ENCODE results near the gene PDCD1.

PDCD1 gene

DNA sequence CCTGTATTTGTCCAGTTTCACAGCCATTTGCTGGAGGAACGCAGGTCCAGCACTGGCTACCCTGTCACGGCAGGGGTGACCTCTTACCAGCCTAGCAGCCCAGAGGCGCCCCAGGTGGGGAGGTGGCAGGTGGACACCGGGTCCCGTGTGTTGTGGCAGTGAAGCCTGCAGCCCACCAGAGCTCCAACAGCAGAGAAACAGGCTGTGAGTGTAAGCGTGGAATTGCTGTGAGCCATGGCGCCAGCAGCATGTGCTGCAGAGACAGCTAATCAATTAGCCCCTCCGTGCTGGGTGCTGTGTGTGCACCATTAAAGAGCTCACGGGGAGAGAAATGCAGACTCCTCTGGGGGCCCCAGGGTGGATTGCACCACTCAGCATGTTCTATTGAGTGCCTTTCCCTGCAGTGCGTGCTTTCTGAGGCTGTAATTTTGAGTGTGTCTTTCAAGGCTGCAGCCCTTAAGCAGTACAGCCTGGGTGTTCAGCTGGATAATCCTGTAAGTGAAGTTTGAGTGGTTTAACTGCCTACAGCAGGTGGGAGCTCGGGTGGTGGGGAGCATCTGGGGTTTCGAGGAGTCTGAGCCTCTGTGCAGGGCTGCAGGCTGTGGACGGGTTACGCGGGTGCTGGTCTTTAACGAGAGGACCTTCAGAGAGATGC, 26.7 kb upstream of the PDCD1 start:
- TF ChIP-seq, protein P1, sequence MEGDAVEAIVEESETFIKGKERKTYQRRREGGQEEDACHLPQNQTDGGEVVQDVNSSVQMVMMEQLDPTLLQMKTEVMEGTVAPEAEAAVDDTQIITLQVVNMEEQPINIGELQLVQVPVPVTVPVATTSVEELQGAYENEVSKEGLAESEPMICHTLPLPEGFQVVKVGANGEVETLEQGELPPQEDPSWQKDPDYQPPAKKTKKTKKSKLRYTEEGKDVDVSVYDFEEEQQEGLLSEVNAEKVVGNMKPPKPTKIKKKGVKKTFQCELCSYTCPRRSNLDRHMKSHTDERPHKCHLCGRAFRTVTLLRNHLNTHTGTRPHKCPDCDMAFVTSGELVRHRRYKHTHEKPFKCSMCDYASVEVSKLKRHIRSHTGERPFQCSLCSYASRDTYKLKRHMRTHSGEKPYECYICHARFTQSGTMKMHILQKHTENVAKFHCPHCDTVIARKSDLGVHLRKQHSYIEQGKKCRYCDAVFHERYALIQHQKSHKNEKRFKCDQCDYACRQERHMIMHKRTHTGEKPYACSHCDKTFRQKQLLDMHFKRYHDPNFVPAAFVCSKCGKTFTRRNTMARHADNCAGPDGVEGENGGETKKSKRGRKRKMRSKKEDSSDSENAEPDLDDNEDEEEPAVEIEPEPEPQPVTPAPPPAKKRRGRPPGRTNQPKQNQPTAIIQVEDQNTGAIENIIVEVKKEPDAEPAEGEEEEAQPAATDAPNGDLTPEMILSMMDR (IDR thresholded peaks at IDR 0.05) = no peak

DNA sequence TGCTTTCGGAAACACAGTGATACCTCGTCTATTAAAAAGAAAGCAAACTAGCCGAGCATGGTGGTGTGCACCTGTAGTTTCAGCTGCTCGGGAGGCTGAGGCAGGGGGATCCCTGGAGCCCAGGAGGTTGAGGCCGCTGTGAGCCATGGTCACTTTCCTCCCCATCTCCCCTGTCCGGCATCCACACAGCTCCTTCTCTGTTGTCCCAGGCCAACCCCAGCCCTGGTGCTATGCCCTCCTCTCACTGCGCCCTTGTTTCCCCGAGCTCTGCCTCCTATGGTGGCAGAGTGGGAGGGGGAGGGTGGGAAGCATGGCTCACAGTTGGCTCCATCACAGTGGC, 26.2 kb upstream of the PDCD1 start:
- TF ChIP-seq, protein P1 (IDR thresholded peaks at IDR 0.05) = no peak

DNA sequence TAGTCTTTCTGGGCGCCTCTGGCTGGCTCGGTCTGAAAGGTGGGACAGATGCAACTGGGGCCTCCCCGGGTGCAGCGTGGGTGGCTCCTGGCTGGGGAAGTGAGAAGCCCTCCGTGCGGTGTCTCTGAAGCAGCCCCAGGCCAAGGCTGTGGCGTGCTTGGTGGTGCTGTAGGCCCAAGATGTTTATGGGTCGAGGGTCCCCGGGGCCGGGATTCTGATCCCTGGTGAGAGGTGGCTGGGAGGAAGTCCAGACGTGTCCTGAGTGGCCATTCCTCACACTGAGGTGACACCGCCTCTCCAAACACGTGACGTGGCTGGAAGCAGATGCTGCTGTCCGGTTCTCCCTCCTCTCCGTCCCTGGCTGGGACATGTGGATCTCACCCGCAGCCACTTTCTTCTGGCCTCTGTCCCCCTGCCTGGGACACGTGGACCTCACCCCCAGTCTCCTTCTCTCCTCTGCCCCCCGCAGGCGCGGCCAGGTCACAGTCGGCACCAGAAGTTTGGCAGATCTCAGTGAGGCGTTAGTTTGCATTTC, 23.5 kb upstream of the PDCD1 start:
- TF ChIP-seq, protein P1 (IDR thresholded peaks at IDR 0.05) = no peak

DNA sequence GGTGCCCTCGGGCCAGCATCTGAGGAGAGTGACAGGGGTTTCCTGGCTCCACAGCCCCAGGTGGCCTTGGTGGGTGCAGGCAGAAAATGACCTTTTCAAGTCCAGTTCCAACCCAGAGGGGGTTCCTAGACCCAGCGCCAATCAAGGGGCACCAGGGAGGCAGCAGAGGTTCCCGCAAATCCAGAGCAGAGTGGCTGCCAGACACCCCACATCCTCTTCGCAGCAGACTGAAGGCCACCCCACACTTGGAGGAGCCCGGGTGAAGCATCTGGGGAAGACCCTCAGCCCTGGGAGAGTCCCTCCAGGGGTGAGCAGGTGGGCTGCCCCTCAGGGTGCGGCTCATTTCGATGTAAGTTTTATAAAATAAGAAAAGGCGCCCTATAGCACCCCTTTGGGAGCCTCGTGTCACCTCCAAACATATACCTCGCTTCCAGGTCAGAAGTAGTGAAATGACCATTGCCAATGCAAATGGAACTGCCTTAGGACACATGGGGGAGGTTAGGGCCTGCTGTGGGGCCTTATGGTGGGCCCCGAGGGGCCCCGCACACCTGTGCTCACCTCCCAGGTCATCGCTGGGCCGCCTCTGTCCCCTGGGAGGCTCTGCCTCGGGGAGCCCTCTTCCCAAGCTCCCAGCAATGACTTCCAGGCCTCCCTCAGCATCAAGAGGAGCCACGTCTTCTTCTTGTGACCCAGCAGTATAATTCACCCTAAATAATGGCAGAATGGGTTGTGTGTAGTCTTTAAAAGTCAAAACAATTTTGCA, 21.8 kb upstream of the PDCD1 start:
- TF ChIP-seq, protein P1 (IDR thresholded peaks at IDR 0.05) = no peak

DNA sequence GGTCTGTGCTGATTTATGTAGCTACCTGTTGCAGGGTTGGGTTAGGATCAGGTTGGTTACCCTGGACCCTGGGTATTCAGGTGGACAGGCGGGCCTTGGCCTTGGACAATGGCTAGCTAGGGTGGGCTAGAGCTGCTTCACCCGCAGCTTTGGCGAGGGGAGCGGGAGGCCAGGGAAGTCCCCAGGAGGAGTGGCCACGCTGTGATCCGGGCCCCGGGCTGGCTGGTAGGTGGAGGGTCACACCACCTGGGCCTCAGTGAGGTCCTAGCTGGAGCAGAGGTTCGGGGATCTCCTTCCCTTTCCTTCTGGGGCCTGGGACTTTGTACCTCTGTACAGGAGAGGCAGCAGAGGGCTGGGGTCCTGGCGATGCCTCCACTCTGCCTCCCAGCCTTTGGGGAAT, 20.6 kb upstream of the PDCD1 start:
- TF ChIP-seq, protein P1 (IDR thresholded peaks at IDR 0.05) = no peak

DNA sequence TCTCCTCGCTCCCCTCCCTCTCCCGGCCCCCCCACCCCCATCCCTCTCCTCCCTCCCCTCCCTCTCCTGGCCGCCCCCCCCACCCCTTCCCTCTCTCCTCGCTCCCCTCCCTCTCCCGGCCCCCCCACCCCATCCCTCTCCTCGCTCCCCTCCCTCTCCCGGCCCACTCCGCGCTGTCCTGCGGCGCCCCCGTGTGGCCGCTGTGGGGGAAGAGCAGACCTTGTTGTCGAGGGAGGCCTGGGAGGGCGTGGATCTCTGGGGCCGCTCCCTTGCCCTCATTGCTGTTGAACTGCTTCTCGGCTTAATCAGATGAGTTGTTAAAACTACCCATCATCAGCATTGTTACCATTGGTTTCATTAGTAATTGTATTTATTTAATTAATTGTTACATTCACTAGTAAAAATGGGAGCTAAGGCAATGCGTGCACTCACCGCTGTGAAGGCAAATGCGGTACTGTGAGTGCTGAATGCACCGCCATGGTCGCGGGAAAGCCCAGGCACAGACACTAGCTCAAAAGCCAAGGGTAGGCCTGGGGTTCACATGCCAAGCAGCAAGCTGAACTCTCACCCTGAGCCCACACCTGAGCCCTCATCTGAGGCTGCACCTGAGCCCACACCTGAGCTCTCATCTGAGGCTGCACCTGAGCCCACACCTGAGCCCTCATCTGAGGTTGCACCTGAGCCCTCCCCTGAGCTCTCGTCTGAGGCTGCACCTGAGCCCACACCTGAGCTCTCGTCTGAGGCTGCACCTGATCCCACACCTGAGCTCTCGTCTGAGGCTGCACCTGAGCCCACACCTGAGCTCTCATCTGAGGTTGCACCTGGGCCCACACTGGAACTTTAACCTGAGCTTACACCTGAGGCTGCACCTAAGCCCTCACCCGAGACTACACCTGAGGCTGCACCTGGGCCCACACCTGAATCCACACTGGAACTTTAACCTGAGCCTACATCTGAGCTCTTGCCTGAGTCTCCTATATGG, 19.6 kb upstream of the PDCD1 start:
- TF ChIP-seq, protein P1 (IDR thresholded peaks at IDR 0.05) = peak; percentile 67

DNA sequence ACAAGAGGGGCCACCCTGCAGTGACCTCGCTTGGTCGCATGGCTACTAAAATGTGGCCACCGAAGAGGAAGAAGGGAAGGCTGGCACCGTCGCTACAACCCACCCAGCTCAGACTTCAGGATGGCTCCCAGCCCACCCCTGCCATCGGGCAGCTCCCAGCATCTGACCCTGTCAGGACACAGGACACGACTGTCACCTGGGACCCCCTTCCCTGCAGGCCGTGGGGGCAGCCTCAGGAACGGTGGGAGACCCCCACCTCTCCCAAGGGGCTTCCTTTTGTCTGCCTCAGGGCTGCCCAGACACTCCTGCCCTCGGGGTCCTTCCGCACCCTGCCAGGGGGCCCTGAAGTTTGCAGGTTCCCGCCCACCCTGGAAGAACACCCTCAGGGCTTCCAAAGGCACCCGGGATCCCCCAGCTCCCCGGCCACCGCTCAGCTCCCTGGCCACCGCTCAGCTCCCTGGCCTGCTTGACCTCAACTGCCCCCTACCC, 18.5 kb upstream of the PDCD1 start:
- TF ChIP-seq, protein P1 (IDR thresholded peaks at IDR 0.05) = no peak
